GM18505 (cell line): ENCODE results near the gene SATB1.

ENCODE experiments used
- ATAC-seq: cut with Tn5 transposase; IDR thresholded peaks from one replicate; pipeline ENCODE4 v1.9.1; 2021; ENCODE audit not compliant: unreplicated experiment
- POLR2A ChIP-seq: IDR thresholded peaks from 4 replicates; pipeline ENCODE4 v1.6.1; 2011; ENCODE audit warnings: borderline replicate concordance; ENCODE audit not compliant: insufficient read depth, insufficient read length; ENCODE audit errors: extremely low read depth

Gene SATB1

GRCh38 chr3:18402239-18402799 lies 22.8 kb downstream of the SATB1 start:
- no peak for ATAC-seq
- no peak for TF ChIP-seq POLR2A

GRCh38 chr3:18401300-18401961 lies 23.7 kb downstream of the SATB1 start:
- no peak for TF ChIP-seq POLR2A
- no peak for ATAC-seq

- TF ChIP-seq POLR2A, result no peak
- ATAC-seq, result no peak
Observed at GRCh38 chr3:18398448-18398847, 26.7 kb downstream of the SATB1 start.

- no peak for ATAC-seq
- TF ChIP-seq POLR2A, result no peak
Observed at GRCh38 chr3:18396428-18396827, 28.7 kb downstream of the SATB1 start.

GRCh38 chr3:18394384-18394995 lies 30.6 kb downstream of the SATB1 start:
- TF ChIP-seq POLR2A, result no peak
- no peak for ATAC-seq

- ATAC-seq, result no peak
Observed at GRCh38 chr3:18393906-18394305, 31.2 kb downstream of the SATB1 start.

GRCh38 chr3:18390024-18390660 lies 35.0 kb downstream of the SATB1 start:
- TF ChIP-seq POLR2A, result no peak
- no peak for ATAC-seq

More at GRCh38 chr3:18393906-18394305, 31.2 kb downstream of the SATB1 start:
- no peak for TF ChIP-seq POLR2A

- no peak for ATAC-seq
- TF ChIP-seq POLR2A, result no peak
Observed at GRCh38 chr3:18389108-18389733, 35.9 kb downstream of the SATB1 start.

GRCh38 chr3:18386274-18386890 lies 38.8 kb downstream of the SATB1 start:
- no peak for TF ChIP-seq POLR2A
- no peak for ATAC-seq

- TF ChIP-seq POLR2A, result no peak
- no peak for ATAC-seq
Observed at GRCh38 chr3:18385706-18386105, 39.4 kb downstream of the SATB1 start.

GRCh38 chr3:18382760-18383369 lies 42.3 kb downstream of the SATB1 start:
- ATAC-seq, result no peak
- TF ChIP-seq POLR2A, result no peak

GRCh38 chr3:18379647-18380046 lies 45.5 kb downstream of the SATB1 start:
- no peak for TF ChIP-seq POLR2A
- ATAC-seq, result no peak
